ENCODE data around the gene IGF2. TPM values are rescaled to one million over a fixed set of nuclear protein-coding genes. Genes with fewer than 3 reads are reported as not detected.

Gene IGF2
- total and polyA plus RNA-seq, 2 of the 8 experiments (the other 6 are each of a cell fraction or from before 2014, with no cell fraction given): 0.74 to 1.5 TPM

DNA sequence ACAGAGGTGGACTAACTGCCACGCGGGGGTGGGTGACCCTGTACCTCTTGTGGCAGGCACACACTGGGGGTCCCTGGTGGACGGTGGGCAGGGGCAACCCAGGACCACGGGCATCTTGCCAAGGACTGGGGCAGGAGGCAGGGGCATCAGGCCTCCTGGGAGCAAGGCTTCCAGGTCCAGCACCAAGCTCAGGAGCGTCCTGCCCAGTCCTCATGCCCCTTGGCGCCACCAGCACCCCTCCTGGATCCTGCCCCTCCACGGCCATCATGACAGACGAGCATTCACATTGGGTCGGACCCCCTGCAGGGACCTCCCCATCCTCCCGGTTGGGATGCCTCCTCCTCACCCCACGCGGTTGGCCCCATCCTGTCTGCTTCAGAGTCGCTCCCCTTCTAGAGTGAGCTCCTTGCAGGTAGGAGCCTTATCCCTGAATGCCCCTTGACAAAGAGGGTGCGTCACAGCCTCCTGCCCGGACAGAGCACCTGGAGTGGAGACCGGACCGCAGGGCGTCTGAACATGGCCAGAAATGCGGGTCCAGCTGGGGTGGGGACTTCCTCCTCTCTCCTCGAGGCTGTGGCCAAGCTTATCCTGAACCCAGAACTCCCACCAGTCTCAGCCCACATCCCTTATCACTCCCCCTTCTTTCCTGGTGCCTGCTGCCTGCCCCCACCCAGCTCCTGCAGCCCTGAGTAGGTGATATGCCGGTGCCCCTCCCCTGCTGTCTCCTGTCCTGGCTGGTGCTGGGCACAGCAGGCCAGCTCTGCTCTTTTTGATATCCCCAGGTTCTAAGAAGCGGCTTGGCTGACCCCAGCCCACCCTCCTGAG lies 40.3 kb downstream of the IGF2 start (continued):
- TF ChIP-seq, protein P1, sequence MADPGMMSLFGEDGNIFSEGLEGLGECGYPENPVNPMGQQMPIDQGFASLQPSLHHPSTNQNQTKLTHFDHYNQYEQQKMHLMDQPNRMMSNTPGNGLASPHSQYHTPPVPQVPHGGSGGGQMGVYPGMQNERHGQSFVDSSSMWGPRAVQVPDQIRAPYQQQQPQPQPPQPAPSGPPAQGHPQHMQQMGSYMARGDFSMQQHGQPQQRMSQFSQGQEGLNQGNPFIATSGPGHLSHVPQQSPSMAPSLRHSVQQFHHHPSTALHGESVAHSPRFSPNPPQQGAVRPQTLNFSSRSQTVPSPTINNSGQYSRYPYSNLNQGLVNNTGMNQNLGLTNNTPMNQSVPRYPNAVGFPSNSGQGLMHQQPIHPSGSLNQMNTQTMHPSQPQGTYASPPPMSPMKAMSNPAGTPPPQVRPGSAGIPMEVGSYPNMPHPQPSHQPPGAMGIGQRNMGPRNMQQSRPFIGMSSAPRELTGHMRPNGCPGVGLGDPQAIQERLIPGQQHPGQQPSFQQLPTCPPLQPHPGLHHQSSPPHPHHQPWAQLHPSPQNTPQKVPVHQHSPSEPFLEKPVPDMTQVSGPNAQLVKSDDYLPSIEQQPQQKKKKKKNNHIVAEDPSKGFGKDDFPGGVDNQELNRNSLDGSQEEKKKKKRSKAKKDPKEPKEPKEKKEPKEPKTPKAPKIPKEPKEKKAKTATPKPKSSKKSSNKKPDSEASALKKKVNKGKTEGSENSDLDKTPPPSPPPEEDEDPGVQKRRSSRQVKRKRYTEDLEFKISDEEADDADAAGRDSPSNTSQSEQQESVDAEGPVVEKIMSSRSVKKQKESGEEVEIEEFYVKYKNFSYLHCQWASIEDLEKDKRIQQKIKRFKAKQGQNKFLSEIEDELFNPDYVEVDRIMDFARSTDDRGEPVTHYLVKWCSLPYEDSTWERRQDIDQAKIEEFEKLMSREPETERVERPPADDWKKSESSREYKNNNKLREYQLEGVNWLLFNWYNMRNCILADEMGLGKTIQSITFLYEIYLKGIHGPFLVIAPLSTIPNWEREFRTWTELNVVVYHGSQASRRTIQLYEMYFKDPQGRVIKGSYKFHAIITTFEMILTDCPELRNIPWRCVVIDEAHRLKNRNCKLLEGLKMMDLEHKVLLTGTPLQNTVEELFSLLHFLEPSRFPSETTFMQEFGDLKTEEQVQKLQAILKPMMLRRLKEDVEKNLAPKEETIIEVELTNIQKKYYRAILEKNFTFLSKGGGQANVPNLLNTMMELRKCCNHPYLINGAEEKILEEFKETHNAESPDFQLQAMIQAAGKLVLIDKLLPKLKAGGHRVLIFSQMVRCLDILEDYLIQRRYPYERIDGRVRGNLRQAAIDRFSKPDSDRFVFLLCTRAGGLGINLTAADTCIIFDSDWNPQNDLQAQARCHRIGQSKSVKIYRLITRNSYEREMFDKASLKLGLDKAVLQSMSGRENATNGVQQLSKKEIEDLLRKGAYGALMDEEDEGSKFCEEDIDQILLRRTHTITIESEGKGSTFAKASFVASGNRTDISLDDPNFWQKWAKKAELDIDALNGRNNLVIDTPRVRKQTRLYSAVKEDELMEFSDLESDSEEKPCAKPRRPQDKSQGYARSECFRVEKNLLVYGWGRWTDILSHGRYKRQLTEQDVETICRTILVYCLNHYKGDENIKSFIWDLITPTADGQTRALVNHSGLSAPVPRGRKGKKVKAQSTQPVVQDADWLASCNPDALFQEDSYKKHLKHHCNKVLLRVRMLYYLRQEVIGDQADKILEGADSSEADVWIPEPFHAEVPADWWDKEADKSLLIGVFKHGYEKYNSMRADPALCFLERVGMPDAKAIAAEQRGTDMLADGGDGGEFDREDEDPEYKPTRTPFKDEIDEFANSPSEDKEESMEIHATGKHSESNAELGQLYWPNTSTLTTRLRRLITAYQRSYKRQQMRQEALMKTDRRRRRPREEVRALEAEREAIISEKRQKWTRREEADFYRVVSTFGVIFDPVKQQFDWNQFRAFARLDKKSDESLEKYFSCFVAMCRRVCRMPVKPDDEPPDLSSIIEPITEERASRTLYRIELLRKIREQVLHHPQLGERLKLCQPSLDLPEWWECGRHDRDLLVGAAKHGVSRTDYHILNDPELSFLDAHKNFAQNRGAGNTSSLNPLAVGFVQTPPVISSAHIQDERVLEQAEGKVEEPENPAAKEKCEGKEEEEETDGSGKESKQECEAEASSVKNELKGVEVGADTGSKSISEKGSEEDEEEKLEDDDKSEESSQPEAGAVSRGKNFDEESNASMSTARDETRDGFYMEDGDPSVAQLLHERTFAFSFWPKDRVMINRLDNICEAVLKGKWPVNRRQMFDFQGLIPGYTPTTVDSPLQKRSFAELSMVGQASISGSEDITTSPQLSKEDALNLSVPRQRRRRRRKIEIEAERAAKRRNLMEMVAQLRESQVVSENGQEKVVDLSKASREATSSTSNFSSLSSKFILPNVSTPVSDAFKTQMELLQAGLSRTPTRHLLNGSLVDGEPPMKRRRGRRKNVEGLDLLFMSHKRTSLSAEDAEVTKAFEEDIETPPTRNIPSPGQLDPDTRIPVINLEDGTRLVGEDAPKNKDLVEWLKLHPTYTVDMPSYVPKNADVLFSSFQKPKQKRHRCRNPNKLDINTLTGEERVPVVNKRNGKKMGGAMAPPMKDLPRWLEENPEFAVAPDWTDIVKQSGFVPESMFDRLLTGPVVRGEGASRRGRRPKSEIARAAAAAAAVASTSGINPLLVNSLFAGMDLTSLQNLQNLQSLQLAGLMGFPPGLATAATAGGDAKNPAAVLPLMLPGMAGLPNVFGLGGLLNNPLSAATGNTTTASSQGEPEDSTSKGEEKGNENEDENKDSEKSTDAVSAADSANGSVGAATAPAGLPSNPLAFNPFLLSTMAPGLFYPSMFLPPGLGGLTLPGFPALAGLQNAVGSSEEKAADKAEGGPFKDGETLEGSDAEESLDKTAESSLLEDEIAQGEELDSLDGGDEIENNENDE (IDR thresholded peaks at IDR 0.05; ENCODE audit: insufficient replicate concordance, low read length): no peak
- TF ChIP-seq CHD1 (IDR thresholded peaks at IDR 0.05; ENCODE audit: low read depth, low read length): no peak
- TF ChIP-seq ASH2L (IDR thresholded peaks at IDR 0.05; ENCODE audit: low read length): no peak
- no peak for TF ChIP-seq POLR2AphosphoS5 (IDR thresholded peaks at IDR 0.05; ENCODE audit: low read depth, low read length)

Data from H1 (cell line).